Fibroblast of lung (primary cell): Measurements from ENCODE around the gene PLN.

Source experiments
- CTCF ChIP-seq, 2 donors: IDR thresholded peaks in 1 of 2; conservative IDR thresholded peaks in 1 of 2; 1 replicate in 1 of 2; 2 replicates in 1 of 2; pipeline ENCODE4 v1.5.1; 2011 to 2012; ENCODE audit warnings: low read length in 2 of 2, control low read depth in 1 of 2, inconsistent platforms in 1 of 2, low read depth in 1 of 2, mild to moderate bottlenecking in 1 of 2
- EZH2 ChIP-seq: IDR thresholded peaks from 2 replicates; pipeline ENCODE4 v1.5.1; 2012; ENCODE audit warnings: low read length, control low read depth, mild to moderate bottlenecking; ENCODE audit errors: missing control alignments

GRCh38 chr6:118553132-118553531, 5.0 kb downstream of the PLN start:
- TF ChIP-seq CTCF (conservative IDR thresholded peaks at IDR 0.05 in 1 of 2, IDR thresholded peaks at IDR 0.05 in 1 of 2; ENCODE audit: low read depth in 1 of 2, low read length in 2 of 2) = no peak
- no peak for TF ChIP-seq EZH2
